GM13976 (cell line): ENCODE results near the gene NSMF.

ENCODE experiments used
- DNase-seq: peaks from one replicate; pipeline ENCODE4 v3.0.0; 2012; ENCODE audit warnings: low spot score
- CTCF ChIP-seq: IDR thresholded peaks from 2 replicates; pipeline ENCODE4 v1.5.1; 2012; ENCODE audit warnings: borderline replicate concordance, mild to moderate bottlenecking; ENCODE audit not compliant: insufficient read depth; ENCODE audit errors: extremely low read depth, missing control alignments, control extremely low read depth
- in situ Hi-C: fragments of 300-500 bp; cut with MboI; formaldehyde crosslinking; loops from one replicate; pipeline ENCODE4 v1.12.0; 2022; ENCODE audit warnings: low sequenced_read_pairs, mixed read lengths, inconsistent platforms; ENCODE audit not compliant: unreplicated experiment

Gene NSMF

GRCh38 chr9:137501457-137501856 is 42.3 kb upstream of the NSMF start:
- no peak for TF ChIP-seq CTCF
- in situ Hi-C loops: no loop called here
- DNase-seq: no peak

GRCh38 chr9:137500666-137501397 is 41.7 kb upstream of the NSMF start:
- TF ChIP-seq CTCF: no peak
- in situ Hi-C loops: no loop called here
- DNase-seq: no peak

DNA sequence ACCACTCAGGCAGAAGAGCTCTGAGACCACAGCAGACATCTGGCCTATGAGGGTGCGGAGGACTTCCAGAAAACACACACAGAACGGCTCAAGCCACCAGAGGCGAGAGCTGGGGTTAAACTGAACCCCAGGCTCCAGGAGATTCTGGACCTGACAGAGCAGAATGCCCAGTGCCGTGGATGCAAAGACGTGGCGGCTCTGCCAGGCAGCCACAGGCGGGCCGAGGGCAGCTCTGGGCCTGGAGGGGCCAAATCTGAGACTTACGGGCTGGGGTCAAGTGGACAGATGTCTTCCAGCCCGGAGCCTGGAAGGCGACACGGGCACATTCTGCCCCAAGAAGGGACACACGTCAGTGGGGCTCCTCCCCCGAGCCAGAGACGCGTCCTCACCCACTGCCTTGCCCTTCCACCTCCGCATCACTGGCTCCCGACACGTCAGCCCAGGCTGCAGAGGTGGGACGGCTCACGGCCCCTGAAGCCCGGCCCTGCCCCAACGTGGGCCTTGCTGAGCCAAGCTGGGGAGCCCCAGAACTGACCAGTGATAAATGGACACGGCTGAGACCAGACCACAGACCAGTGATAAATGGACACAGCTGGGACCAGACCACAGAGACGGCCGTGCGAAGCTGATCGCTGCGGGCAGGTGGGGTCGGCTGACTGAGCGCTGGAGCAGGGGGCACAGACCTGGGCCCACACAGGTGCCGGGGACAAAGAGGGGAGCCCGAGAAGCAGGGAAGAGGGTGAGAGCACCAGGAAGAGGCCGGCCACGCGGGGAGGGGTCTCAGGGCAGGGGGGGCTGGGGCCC is 40.9 kb upstream of the NSMF start:
- no peak for TF ChIP-seq CTCF
- DNase-seq: no peak
- in situ Hi-C loops: no loop called here

DNA sequence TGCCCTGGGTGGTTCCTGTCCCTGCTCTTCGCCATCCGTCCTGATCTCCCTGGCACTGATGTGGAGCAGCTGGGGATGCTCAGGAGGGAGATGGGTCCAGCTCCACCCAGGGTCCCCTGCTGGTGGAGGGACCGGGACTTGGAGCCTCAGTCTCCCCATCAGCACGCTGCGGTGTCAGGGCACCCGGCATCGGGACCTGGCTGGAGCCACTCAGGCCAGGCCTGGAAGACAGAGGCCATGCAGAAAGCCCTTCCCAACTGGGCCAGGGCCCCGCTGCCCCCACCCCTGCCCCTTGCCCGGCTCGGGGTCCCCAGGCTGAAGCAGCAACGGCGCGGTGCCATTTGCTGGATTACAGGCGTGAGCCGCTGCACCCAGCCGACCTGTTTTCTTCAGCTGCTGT is 40.3 kb upstream of the NSMF start:
- in situ Hi-C loops: no loop called here
- DNase-seq: no peak
- no peak for TF ChIP-seq CTCF

GRCh38 chr9:137498720-137499150 is 39.6 kb upstream of the NSMF start:
- DNase-seq: no peak
- TF ChIP-seq CTCF: no peak
- in situ Hi-C loops: no loop called here

DNA sequence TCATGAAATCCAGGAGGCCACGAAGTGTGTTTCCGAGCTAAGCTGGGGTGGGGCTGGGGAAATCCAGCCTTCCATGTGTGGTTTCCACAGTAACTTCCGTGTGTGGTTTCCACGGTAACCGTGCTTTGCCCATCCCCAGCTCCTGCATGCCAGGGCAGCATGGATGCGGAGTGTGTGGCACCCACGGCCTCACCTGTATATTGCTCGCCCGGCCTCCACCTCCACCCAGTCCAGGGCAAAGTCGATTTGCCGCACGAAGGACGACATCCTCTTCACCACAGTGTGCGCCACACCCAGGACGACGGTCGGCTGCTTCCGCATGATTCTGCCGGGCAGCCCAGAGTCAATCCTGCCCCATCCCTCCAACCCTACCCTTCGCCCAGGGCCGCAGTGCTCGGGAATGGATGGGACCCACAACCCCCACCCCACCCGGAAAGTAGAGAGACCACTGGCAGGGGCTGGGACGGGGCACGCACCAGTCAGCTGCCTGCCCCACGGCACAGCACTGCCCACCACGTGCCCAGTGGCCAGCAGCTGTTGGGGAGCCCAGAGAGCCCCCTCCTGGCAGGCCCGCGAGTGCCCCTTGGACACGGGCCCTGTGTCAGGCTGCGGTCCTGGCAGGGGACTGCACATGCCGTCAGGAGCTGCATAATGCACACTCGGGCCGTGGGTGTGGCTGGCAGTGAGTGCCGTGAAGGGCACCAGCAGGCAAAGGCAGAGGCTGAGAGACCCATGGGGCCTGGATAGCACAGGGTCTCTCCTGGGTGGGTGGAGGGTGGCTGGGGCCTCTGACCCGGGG is 39.0 kb upstream of the NSMF start:
- TF ChIP-seq CTCF: no peak
- in situ Hi-C loops: no loop called here

More for the DNA sequence above, 39.0 kb upstream of the NSMF start:
- no peak for DNase-seq
